NCI-H524 (cell line): ENCODE data around the gene N4BP2L2.
"Not testable (repeated sequence)": the region's sequence is repeated elsewhere in the genome, so short reads cannot be mapped to it uniquely, and the experiment has no call there.

Source experiments
- DNase-seq, 2 experiments: peaks; one replicate each; lab custom pipeline; 2025; lab: John Stamatoyannopoulos, UW

Gene N4BP2L2

DNA sequence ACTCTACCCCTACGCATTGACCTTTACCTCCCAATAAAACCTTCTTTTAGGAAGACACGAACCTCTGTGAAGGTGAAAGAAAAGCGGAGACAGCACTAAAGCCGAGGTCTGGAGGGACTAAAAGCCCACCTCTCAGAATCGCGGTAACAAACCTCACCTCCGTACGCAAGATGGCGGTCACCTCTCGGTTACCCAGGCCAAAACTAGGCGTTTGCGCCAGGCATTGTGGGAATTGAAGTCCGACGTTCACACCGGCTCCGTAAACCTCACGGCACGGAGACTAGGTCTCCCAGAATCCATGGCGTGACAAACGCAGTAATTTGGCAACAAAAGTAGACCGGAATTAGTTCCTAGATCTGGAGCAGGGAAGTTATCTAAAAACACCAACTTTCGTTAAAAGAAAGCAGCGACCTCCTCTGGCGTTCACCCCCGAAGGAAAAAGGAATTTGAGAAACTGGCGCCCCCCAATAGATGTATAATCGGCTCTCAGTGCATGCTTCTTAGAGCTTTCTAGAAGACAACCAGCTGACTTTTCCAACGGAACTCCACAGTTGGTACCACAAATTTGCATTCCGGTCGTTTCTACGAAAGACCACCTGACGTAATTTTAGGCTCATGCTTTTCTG, at the start of gene N4BP2L2:
Gene N4BP2L2 (minus strand): TSS at position 175 of the 626 bp plus-strand sequence. CDS start 1,768 bp downstream, outside the sequence.
- DNase-seq = peak; percentile 82 to 97

DNA sequence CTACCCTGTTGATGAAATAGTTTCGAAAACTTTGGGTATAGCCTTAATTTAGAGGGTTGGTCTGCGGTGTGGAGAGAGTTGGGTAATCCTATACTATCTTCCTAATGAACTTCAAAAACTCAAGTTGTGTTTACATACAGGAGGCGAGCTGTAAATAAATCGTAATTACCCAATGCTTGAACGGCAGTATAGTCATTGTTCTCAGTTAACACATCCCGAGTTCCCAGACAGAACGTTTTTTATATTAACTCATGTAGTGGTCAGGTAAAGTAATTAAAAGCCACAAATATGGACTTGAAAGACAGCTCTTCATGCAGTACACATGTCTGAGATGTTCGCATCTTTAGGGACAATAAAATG, 49.2 kb upstream of the N4BP2L2 start:
- DNase-seq = peak in 1 of 2 experiments; percentile 19

DNA sequence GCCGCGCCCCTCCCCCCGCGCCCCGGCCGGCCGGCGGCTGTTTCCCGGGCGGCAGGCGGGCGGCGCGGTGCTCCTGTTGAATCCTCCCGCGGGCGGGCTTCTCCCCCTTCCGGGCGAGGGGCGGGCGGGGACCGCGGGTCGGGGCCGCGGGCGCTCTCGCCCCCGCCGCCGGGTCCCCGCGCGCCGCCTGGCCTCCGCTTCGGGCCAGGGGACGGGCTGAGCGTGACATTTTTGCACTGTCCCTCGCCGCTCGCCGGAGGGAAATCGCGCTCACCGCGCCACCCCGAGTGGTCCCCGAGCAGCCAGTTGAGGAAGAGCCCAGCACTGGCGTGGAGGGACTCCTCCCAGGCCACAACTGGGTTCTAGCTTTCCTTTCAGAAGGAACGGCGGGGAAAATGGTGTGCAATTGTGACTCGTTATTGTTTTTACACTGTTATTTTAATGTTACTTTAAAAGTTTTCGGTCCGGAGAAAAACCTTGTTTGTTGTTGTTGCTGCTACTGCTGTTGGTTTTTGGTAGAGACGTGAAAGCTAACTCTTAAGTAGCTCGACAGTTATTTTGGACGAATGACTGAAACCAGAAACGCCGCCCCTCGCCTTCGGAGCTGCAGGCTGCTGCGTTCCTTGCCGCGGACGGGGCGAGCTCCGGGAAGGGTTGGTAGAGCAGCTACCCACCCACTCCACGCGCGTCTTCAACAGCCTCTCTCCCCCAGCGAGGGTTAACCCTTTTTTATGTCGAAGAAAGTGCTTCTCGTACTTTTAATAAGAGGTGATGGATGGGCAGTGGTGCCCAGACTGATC, 48.6 kb upstream of the N4BP2L2 start:
- peak; percentile 52 to 74 for DNase-seq

DNA sequence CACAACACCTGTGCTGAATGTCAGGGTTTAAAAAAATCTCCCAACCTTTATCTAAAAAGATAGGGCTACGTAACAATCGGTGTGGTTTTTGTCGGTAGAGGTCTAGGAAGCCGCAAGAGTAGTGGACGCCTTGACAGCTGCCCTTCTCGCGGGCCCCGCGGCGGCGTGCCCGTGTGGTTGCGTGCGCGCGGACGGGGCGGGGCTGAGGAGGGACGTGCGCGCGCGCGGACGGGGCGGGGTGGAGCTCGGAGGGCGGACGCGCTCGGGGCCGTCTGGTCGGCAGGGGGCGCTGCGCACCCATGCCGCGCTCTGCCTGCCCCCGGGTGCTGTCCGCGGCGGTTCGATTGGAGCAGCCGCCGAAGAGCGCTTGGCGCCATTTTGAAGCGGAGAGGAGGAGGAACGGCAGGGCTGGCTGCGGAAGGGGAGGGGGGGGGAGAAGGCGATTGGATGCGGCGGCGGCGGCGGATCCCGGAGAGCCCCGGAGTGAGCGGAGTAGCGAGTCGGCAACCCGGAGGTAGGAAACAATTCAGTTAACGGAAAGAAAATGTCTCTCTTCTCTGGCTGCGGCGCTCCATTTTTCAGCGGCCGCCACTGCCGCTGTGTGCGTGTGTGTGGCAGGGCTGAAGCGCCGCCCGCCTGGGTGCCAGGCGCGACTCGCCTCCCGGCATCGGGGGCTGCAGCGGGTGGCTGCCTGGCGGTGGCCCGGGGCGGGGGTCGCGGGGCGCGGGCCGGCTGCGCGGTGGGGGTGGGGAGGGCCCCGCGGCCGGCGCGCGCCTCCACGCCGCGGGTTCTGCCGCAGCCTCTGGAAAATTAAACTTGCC, 47.7 kb upstream of the N4BP2L2 start, which contains the start of gene PDS5B:
Gene PDS5B (plus strand): TSS at position 373 of the 821 bp plus-strand sequence. CDS start 62,321 bp downstream, outside the sequence.
- peak; percentile 90 for DNase-seq

DNA sequence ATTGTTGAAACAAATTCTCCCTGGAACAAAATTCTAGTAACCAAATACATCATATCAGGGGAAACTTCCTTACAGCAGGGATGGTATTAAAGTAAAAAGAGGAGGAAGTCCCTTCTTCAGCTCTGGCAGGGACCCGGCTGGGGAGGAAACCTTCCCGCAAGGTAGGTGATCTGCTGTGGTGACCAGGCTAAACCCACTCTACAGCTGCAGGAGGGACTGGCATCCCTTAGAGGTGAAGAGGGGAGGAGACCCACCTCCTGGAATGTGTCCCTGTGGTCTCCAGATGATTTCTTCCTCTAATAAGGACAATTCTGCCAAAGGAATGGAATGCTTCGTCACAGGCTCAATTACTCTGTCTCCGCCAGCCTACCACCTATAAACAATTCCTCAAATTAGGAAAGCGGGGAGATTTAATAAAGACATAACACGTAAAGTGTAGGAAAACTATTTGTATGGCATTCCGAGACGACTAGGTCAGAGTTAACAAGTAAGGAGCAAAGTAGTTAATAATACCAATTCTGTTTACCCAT, 47.0 kb upstream of the N4BP2L2 start:
- no peak for DNase-seq

DNA sequence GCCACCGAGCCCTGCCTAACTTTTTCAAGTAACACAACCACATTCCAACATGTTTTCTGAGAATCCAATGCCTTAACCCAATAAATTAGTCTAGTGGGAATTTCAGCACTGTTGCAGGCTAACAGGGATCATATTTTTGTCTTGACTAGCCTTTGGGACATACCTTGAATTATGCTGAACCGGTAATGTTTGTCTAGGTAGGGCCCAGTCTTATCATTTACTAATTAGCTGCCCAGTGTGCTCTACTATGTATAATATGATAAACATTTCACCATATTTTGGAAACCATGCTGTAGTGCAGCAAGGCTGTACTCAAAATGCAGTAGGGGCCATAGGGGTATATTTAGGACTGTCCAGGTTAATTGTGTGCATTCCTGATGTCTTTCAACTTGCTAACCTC, 44.4 kb upstream of the N4BP2L2 start:
- DNase-seq = no peak

DNA sequence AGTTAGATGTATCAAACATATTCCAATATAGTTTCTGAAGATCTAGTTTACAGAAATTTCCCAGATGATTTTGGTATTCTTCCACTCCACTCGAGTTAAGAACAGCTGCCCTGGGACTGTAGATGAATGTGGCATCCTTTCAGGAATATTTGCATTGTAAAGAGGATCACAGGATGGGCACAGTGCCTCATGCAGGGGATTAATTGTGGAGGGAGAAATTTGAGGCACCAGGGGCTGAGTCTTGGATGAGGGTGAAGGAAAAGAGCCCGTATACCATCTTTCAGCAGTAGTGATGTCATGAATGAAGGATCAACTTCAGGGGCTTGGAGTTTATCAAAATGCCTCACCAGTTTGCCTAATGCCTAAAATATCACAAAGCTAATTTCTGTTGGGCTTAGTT, 43.7 kb upstream of the N4BP2L2 start:
- no peak for DNase-seq

DNA sequence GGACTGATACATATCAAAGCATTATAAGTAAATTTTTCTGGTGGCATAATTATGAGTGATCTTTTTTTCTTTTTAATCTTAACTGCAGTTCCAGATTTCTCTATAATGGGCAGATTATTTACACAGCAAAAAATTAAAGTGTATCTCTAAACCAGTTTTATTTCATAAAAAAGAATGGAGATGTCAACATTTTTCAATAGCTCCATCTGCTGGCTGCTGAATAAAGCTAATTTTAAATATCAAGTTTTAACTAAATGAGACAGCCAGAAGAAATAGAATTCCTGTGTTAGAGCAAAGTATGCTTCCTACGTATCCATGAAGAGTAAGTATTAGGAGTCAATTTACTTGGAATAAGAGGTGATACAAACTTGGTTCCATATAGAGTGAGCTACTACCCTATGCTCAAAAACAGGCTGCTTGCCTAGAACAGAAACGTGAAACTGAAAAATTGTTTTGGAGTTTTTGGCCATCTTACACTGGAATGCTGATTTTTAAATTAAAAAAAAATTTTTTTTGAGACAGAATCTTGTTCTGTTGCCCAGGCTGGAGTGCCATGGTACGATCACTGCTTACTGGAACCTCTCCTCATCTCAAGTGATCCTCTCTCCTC, 42.7 kb upstream of the N4BP2L2 start:
- peak in 1 of 2 experiments; percentile 26 for DNase-seq

DNA sequence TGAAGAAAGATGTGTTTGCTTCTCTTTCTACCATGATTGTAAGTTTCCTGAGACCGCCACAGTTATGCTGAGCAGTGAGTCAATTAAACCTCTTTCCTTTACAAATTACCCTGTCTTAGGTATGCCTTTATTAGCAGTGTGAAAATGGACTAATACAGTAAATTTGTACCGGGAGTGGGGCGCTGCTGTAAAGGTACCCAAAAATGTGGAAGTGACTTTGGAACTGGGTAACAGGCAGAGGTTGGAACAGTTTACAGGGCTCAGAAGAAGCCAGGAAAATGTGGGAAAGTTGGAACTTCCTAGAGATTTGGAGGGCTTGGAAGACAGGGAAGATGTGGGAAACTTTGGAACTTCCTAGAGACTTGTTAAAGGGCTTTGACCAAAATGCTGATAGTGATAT, 38.4 kb upstream of the N4BP2L2 start:
- no peak for DNase-seq

DNA sequence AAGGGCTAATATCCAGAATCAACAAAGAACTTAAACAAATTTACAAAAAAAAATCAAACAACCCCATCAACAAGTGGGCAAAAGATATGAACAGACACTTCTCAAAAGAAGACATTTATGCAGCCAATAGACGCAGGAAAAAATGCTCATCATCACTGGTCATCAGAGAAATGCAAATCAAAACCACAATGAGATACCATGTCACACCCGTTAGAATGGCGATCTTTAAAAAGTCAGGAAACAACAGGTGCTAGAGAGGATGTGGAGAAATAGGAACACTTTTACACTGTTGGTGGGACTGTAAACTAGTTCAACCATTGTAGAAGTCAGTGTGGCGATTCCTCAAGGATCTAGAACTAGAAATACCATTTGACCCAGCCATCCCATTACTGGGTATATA, 37.1 kb upstream of the N4BP2L2 start:
- DNase-seq = not testable (repeated sequence)

DNA sequence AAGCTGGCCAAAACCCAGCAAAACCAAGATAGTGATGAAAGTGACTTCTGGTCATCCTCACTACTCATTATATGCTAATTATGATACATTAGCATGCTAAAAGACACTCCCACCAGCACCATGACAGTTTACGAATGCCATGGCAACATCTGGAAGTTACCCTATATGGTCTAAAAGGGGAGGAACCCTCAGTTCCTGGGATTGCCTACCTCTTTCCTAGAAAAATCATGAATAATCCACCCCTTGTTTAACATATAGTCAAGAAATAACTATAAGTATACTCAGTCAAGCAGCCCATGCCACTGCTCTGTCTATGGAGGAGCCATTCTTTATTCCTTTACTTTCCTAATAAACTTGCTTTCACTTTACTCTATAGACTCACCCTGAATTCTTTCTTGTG, 22.2 kb upstream of the N4BP2L2 start:
- DNase-seq = not testable (repeated sequence)

DNA sequence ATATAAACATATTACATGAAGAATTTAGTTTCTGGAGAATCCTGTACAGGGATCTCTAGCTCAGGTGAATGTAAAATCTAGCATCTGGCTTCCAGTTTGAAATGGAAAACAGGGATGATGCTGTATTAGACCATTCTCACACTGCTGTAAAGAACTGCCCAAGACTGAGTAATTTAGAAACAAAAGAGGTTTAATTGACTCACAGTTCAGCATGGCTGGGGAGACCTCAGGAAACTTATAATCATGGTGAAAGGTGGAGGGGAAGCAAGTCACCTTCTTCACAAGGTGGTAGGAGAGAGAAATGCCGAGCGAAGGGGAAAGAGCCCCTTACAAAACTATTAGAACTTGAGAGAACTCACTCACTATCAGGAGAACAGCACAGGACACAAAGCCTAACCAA, 17.0 kb upstream of the N4BP2L2 start:
- no peak for DNase-seq

DNA sequence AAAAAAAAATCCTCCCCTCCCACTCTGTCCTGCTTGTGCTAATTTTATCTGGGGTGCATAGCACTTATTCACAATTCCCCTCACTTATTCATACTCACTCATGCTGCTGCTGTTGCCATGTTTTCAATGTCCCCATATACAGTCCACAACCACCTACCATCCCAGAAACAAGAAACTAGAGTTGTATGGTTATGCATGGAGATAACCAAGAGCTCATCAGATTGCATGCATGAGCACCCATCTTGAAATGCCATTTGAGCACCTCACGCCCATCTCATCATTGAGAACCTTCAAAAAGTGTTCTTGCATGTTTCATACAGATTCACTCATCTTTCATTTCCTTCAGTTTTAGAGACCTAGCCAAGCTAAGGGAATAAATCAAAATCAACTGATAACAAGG, 15.1 kb upstream of the N4BP2L2 start:
- DNase-seq = no peak

DNA sequence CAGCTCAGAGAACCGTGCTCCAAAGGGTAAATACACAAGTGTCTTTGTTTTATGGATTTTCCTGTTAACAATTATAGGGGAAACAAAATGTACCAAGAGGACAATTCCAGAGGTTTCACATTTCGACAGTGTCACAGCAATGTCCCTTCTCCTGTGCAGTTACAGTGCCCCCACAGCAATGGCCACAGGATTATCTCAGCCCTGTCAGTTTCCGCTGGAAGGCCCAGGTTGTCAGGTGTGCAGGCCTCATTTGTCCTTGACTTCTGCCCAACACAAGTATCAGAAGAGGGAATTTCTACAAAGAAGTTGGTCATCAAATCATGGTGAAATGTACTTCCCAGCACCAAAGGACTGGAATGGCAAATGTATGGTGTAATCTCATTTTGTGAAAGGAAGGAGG, 11.2 kb upstream of the N4BP2L2 start:
- DNase-seq = no peak

DNA sequence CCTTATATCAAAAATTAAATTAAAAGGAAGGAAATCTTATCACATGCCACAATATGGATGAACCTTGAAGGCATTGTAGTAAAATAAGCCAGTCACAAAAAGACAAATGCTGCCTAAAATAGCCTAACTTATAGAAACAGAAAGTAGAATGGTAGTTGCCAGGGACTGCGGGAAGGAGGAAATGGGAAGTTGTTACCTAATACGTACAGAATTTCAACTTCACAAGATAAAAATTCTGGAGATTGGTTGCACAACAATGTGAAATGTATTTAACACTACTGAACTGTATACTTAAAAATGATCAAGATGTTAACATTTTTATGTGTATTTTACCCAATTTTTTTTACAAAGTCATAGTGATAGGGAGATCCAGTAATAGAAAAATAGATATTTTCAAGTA, 10.2 kb upstream of the N4BP2L2 start:
- DNase-seq = no peak

DNA sequence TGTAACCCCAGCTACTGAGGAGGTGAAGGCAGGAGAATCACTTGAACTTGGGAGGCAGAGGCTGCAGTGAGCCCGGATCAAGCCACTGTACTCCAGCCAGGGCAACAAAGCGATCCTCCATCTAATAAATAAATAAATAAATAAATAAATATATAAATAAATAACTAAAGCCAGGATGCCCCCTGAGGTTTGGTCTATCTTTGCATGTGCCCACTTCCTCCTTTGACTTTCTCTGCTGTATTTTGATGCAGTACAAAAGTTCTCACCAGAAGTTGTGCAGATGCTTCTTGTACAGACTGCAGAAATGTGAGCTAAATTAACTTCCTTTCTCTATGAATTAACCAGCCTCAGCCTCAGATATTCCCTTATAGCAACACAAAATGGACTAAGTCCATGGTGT, 6.5 kb upstream of the N4BP2L2 start:
- DNase-seq = no peak

DNA sequence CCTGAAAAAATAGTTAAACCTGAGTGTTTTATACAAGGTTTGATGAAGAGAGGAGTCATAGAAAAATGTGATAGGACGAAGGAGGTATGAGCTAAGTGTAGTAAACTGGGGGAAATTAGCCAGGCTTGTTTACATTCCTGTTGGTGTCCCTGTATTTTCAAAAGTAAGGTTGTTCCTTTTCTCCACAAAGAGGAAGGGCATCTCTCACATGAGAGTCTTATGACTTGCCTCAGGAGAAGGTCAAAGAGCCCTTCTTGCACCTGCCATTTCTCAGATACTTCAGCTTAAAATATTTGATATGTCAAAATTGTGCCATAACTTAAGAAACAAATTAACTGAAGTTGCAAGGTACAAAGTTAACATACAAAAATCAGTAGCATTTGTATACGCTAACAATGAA, 3.6 kb upstream of the N4BP2L2 start:
- DNase-seq = no peak

DNA sequence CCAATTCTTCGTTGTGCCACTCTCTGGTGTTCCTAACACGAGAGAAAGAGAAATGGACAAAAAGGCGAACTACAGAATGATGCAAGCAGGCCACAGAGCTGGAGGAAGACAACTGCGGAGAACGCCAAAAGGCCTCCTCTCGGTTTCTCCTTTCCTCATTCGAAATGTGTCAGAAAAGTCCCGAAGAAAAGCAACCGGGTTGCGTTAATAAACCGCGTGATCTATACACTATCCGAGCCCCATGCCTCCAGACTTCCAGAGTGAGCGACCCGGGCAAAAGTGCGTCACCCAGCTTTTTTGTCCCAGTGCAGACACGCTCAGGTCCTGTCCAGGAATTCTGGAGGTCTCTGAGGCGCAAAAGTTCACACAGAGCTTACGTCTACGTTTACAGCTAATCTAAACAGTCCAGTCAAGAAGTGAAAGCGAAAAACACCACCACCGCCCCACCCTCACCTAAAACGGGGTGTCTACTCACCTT, 413 bp downstream of the N4BP2L2 start:
- DNase-seq = peak in 1 of 2 experiments; percentile 53

DNA sequence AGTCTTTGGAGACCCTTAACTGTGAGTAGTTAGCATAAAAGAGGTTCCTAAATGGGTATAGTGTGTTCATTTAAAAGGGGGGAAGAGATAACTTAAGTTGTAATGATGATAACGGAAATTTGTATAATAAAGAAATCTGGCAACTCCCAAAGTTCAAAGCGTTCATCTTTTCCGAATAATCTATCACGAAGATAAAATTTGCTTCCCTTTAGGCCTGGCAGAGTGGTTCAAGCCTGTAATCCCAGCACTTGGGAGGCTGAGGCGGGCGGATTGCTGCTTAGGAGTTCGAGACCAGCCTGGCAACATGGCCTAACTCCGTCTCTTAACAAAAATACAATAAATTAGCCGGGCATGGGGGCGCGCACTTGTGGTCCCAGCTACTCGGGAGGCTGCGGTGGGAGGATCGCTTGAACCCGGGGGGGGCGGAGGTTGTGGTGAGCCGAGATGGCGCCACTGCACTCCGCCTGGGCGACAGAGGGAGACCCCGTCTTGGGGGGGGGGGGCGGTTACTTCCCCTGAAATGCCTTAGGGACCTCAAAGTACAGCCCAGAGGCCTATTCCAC, 934 bp downstream of the N4BP2L2 start:
- DNase-seq = no peak

DNA sequence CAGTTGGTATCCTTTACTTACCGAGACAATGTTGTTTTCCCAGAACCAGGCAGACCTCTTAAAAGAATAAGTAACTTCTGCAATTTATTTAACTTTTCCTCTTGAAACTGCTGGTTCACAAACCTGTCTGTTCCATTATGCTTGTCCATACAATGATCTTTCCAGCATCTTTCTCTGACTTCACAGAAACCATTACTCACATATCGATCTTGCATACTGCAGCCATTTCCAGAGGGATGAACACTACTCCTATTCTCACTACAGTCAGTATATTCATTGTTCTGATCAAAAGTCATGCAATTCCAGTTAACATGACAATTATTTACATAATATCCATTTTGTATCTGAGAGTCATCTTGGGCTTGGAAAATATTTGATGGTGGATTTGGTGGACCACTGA, 2.8 kb downstream of the N4BP2L2 start:
- no peak for DNase-seq

DNA sequence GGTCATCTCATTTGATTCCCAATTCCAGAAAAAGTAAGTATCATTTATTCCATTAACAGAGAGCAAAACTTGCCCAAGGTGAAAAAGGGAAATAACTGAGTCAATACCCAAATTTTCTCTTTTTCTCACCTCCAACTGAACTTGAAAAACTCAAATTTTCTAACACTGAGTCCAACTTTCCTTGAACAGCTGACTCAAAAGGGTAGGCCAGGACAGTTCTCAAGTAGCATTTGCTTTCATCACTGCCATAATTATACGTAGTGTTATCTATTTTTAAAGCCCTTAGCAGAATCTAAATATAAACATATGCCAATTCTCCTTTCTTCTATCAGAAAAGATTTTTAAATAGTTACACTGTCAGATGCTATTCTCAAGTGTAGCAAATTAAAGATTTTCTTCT, 3.5 kb downstream of the N4BP2L2 start:
- DNase-seq = no peak
